MM.1S (cell line): ENCODE measurements around the gene ECEL1.

Source experiments
- CTCF ChIP-seq: fragments of 300-600 bp; sonication (generic); IDR thresholded peaks from 2 replicates; pipeline ENCODE4 v1.5.1; 2016; ENCODE audit warnings: antibody characterized with exemption, low read length, mixed read lengths
- EZH2 ChIP-seq: fragments of 300-600 bp; sonication (generic); optimal IDR thresholded peaks from 2 replicates; pipeline ENCODE3; 2017; ENCODE audit warnings: low read depth, mild to moderate bottlenecking, antibody characterized with exemption, low read length, mixed read lengths
- EZH2phosphoT487 ChIP-seq: fragments of 300-600 bp; sonication (generic); IDR thresholded peaks from 2 replicates; pipeline ENCODE4 v1.6.1; 2018; ENCODE audit warnings: antibody characterized with exemption, low read length

DNA sequence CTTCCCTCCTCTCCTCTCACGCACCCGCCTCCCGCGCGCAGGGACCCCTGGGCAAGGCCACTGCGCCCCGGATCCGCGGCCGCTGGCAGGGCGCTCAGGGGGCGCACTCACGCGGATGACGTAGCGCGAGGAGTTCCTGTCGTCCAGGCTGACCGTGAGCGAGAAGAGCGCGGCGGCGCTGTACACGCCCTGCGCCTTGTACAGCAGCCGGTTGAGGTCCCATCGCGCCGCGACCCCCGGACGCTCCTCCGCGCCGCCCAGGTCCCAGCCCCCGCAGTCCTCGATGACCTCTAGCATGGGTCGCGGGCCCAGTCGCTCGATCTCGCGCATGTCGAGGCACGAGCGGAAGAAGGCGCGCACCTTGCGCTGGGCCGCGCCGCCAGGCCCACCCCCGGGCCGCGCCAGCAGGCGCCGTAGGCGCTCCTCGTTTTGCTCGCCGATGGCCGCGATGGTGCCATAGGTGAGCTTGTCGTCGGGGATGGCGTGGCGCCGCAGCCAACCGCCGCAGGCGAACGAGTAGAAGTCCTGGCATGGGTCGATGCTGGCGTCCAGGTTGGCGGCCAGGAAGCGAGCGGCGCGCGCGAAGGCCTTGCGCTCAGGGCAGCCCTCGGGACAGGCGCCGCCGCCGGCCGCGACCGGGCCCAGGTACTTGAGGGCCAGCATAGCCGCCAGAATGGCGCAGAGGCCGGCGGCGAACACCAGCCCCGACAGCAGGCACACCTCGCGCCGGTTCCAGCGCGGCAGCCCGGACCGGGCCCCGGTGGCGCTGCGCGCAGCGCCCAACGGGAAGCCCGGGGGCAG is 1.7 kb downstream of the ECEL1 start:
- TF ChIP-seq CTCF, result no peak
- no peak for TF ChIP-seq EZH2phosphoT487
- no peak for TF ChIP-seq EZH2
